CD4-positive, alpha-beta T cell treated with Interleukin-21 for 1 hour (primary cell): ENCODE results near the gene CARNS1.

ENCODE experiments used
- DNase-seq: peaks from one replicate; pipeline ENCODE4 v3.0.0-alpha.2; 2020

Gene CARNS1

GRCh38 chr11:67415501-67416304, at the start of gene CARNS1:
Gene CARNS1, plus strand, starts transcription at chr11:67415678. Its CDS starts 522 bp downstream, at chr11:67416200.
- DNase-seq: no peak

GRCh38 chr11:67365736-67366444, 49.6 kb upstream of the CARNS1 start:
- no peak for DNase-seq

GRCh38 chr11:67366546-67366945, 48.9 kb upstream of the CARNS1 start:
- DNase-seq: no peak

GRCh38 chr11:67366961-67367760, 48.3 kb upstream of the CARNS1 start:
- no peak for DNase-seq

GRCh38 chr11:67367761-67368227, 47.7 kb upstream of the CARNS1 start:
- DNase-seq: no peak

GRCh38 chr11:67368621-67369020, 46.9 kb upstream of the CARNS1 start:
- peak; percentile 48 for DNase-seq

GRCh38 chr11:67369275-67369674, 46.2 kb upstream of the CARNS1 start:
- DNase-seq: no peak

GRCh38 chr11:67369801-67370284, 45.6 kb upstream of the CARNS1 start:
- no peak for DNase-seq

GRCh38 chr11:67370351-67371076, 45.0 kb upstream of the CARNS1 start:
- no peak for DNase-seq

GRCh38 chr11:67371189-67371910, 44.1 kb upstream of the CARNS1 start:
- peak; percentile 45 for DNase-seq

GRCh38 chr11:67371911-67372320, 43.6 kb upstream of the CARNS1 start:
- DNase-seq: no peak

- DNase-seq: peak; percentile 25
Observed at GRCh38 chr11:67372321-67372992, 43.0 kb upstream of the CARNS1 start.

- peak; percentile 49 for DNase-seq
Observed at GRCh38 chr11:67372993-67373647, 42.4 kb upstream of the CARNS1 start, which contains the start of gene CLCF1. Gene CLCF1, minus strand, starts transcription at chr11:67373598. Its CDS starts 59 bp downstream, at chr11:67373539.

GRCh38 chr11:67373648-67374570, 41.6 kb upstream of the CARNS1 start:
- DNase-seq: peak; percentile 91

- DNase-seq: no peak
Observed at GRCh38 chr11:67374571-67375281, 40.8 kb upstream of the CARNS1 start.

GRCh38 chr11:67375320-67376055, 40.0 kb upstream of the CARNS1 start:
- no peak for DNase-seq

- no peak for DNase-seq
Observed at GRCh38 chr11:67376063-67376820, 39.2 kb upstream of the CARNS1 start.
